Lower lobe of right lung (tissue), 2 donors: ENCODE data around the gene GLIS1. TPM values are rescaled to one million over a fixed set of nuclear protein-coding genes. Genes with fewer than 3 reads are reported as not detected.

Source experiments
- ATAC-seq, 2 donors: fragments of 200-7000 bp; cut with Tn5 transposase; one replicate each; pipeline ENCODE4 v1.9.1; 2020 to 2022; ENCODE audit warnings: mild to moderate bottlenecking in 2 of 2, moderate library complexity in 2 of 2
- DNase-seq: peaks from one replicate; pipeline ENCODE4 v3.0.0-alpha.2; 2020
- H3K27ac ChIP-seq: fragments of 200-600 bp; one replicate; pipeline ENCODE4 v1.8.0; 2022
- H3K27me3 ChIP-seq: fragments of 200-600 bp; one replicate; pipeline ENCODE4 v1.8.0; 2022; ENCODE audit warnings: low read depth
- H3K36me3 ChIP-seq: fragments of 200-600 bp; one replicate; pipeline ENCODE4 v1.8.0; 2022; ENCODE audit warnings: mild to moderate bottlenecking
- H3K4me1 ChIP-seq: fragments of 200-600 bp; one replicate; pipeline ENCODE4 v1.8.0; 2022
- H3K4me3 ChIP-seq: fragments of 200-600 bp; one replicate; pipeline ENCODE4 v1.8.0; 2022; ENCODE audit warnings: mild to moderate bottlenecking
- H3K9me3 ChIP-seq: fragments of 200-600 bp; one replicate; pipeline ENCODE4 v1.8.0; 2022
- CTCF ChIP-seq: fragments of 200-600 bp; IDR thresholded peaks from one replicate; pipeline ENCODE4 v1.8.0; 2022; ENCODE audit warnings: antibody characterized with exemption, mild to moderate bottlenecking
- intact Hi-C: fragments of 100-400 bp; cut with DNase I; formaldehyde crosslinking; loops from one replicate; pipeline ENCODE4 v1.11.0; 2022
- total RNA-seq: library from RNA; stranded (reverse); fragmentation: NEBNext Ultra II Directional; extraction: Animal tissue kit (Norgen Biotek cat#: 25700); gene quantifications from one replicate; pipeline ENCODE4 v1.2.1, GENCODE V29; 2021
- donor health status: DM: no; HTN: yes; CAD: no; lungs with severe emphysema.

Gene GLIS1
- total RNA-seq, 1 donor from 2014 or later, result not detected

GRCh38 chr1:53617382-53617781 lies 121.6 kb downstream of the GLIS1 start:
- ATAC-seq, result no peak
- Histone ChIP-seq H3K4me3 (no peak overlapping the region), H3K27me3 (no peaks in the 10 kb centered on the region), H3K9me3 (no peaks in the 10 kb centered on the region), H3K36me3 (no peaks in the 10 kb centered on the region), H3K4me1 (no peaks in the 10 kb centered on the region), H3K27ac (no peak overlapping the region)
- DNase-seq, result no peak
- no peak for TF ChIP-seq CTCF
- intact Hi-C loops, result no loop called here

- H3K27me3 ChIP-seq, result no peaks in the 10 kb centered on the region
- H3K36me3 ChIP-seq, result no peaks in the 10 kb centered on the region
- H3K27ac ChIP-seq, result no peak overlapping the region
- H3K9me3 ChIP-seq, result no peaks in the 10 kb centered on the region
- no peak for ATAC-seq
- no peak for TF ChIP-seq CTCF
- no peak overlapping the region for H3K4me3 ChIP-seq
- H3K4me1 ChIP-seq, result no peaks in the 10 kb centered on the region
- no peak for DNase-seq
- intact Hi-C loops, result no loop called here
These were observed 122.0 kb downstream of the GLIS1 start for GRCh38 chr1:53616927-53617326.

GRCh38 chr1:53616511-53616910 lies 122.5 kb downstream of the GLIS1 start:
- intact Hi-C loops, result no loop called here
- DNase-seq, result peak; percentile 10

GRCh38 chr1:53615101-53615500 lies 123.9 kb downstream of the GLIS1 start:
- no peak for TF ChIP-seq CTCF
- Histone ChIP-seq H3K36me3 (no peaks in the 10 kb centered on the region), H3K27me3 (no peaks in the 10 kb centered on the region), H3K4me1 (no peaks in the 10 kb centered on the region), H3K27ac (no peak overlapping the region), H3K4me3 (no peak overlapping the region), H3K9me3 (peaks cover 15% of the 10 kb centered on the region)
- DNase-seq, result peak; percentile 18
- intact Hi-C loops, result no loop called here
- ATAC-seq, result no peak

More at GRCh38 chr1:53616511-53616910, 122.5 kb downstream of the GLIS1 start:
- Histone ChIP-seq H3K27ac (no peak overlapping the region), H3K4me3 (no peak overlapping the region), H3K36me3 (no peaks in the 10 kb centered on the region), H3K27me3 (no peaks in the 10 kb centered on the region), H3K4me1 (no peaks in the 10 kb centered on the region), H3K9me3 (peaks cover 2% of the 10 kb centered on the region)
- no peak for ATAC-seq
- no peak for TF ChIP-seq CTCF

GRCh38 chr1:53614231-53615021 lies 124.5 kb downstream of the GLIS1 start:
- Histone ChIP-seq H3K9me3 (peaks cover 21% of the 10 kb centered on the region), H3K27me3 (no peaks in the 10 kb centered on the region), H3K27ac (no peak overlapping the region), H3K36me3 (no peaks in the 10 kb centered on the region), H3K4me3 (no peak overlapping the region), H3K4me1 (no peaks in the 10 kb centered on the region)
- ATAC-seq (no peak), DNase-seq (peak; percentile 38)
- intact Hi-C loops, result no loop called here
- TF ChIP-seq CTCF, result no peak
